GM23338 (cell line): ENCODE measurements around the gene CSTB.

Source experiments
- EZH2 ChIP-seq: fragments of 200-600 bp; sonication (generic); IDR thresholded peaks from one replicate; pipeline ENCODE4 v1.8.0; 2017; ENCODE audit warnings: antibody characterized with exemption, mild to moderate bottlenecking, low read depth; ENCODE audit not compliant: unreplicated experiment
- EZH2phosphoT487 ChIP-seq: fragments of 200-600 bp; sonication (generic); IDR thresholded peaks from one replicate; pipeline ENCODE4 v1.8.1; 2018; ENCODE audit warnings: antibody characterized with exemption; ENCODE audit not compliant: unreplicated experiment
- JUNB ChIP-seq: IDR thresholded peaks from one replicate; pipeline ENCODE4 v1.6.1; 2016; ENCODE audit warnings: antibody characterized with exemption; ENCODE audit not compliant: unreplicated experiment
- POLR2AphosphoS5 ChIP-seq: IDR thresholded peaks from 2 replicates; pipeline ENCODE4 v1.6.1; 2016; ENCODE audit warnings: antibody characterized with exemption, low read depth
- ZNF114 ChIP-seq: fragments of 250-450 bp; sonication (Bioruptor Pico); IDR thresholded peaks from 2 replicates; pipeline ENCODE4 v1.5.0; 2020; ENCODE audit warnings: mild to moderate bottlenecking, moderate library complexity
- ZNF331 ChIP-seq: fragments of 250-450 bp; sonication (Bioruptor Pico); IDR thresholded peaks from 2 replicates; pipeline ENCODE4 v1.5.0; 2020; ENCODE audit warnings: low read depth, mild to moderate bottlenecking, moderate library complexity
- TF ChIP-seq, protein P1 (sequence below), 2 experiments: fragments of 200-600 bp in 1 of 2; sonication (generic) in 1 of 2; conservative IDR thresholded peaks; 2 replicates each; pipeline versions ENCODE4 v1.5.1 to v1.6.1; 2016 to 2017; ENCODE audit warnings: antibody characterized with exemption in 2 of 2, low read depth in 2 of 2, mild to moderate bottlenecking in 2 of 2, moderate library complexity in 1 of 2
- TF ChIP-seq, protein P2 (sequence below): IDR thresholded peaks from one replicate; pipeline ENCODE4 v1.6.1; 2018; ENCODE audit warnings: antibody characterized with exemption; ENCODE audit not compliant: unreplicated experiment

DNA sequence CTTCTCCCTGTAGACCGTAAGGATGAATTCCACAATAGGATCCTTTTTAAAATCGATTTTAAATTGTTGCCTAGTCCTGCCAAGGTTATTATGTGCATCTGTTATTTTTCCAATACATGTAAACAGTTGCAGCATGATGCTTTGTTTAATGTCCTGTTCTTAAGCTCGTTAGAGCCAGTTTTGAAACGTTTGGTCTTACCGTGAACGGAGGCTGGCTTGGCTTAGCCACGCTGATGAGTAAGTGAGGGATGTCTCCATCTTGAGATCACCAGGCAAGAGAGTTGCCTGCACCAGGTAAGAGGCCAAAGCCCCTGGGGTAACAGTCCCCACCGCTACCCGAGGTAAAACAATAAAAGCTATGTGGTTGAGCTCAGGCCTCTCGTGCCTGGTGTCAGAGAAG is 17.3 kb downstream of the CSTB start:
- TF ChIP-seq POLR2AphosphoS5: no peak
- TF ChIP-seq, protein P1, sequence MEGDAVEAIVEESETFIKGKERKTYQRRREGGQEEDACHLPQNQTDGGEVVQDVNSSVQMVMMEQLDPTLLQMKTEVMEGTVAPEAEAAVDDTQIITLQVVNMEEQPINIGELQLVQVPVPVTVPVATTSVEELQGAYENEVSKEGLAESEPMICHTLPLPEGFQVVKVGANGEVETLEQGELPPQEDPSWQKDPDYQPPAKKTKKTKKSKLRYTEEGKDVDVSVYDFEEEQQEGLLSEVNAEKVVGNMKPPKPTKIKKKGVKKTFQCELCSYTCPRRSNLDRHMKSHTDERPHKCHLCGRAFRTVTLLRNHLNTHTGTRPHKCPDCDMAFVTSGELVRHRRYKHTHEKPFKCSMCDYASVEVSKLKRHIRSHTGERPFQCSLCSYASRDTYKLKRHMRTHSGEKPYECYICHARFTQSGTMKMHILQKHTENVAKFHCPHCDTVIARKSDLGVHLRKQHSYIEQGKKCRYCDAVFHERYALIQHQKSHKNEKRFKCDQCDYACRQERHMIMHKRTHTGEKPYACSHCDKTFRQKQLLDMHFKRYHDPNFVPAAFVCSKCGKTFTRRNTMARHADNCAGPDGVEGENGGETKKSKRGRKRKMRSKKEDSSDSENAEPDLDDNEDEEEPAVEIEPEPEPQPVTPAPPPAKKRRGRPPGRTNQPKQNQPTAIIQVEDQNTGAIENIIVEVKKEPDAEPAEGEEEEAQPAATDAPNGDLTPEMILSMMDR (conservative IDR thresholded peaks at IDR 0.05; ENCODE audit: low read depth in 2 of 2): no peak
- no peak for TF ChIP-seq EZH2phosphoT487
- TF ChIP-seq ZNF114 (CRISPR knock-in tag): no peak
- TF ChIP-seq EZH2: no peak
- TF ChIP-seq ZNF331: no peak
- TF ChIP-seq, protein P2, sequence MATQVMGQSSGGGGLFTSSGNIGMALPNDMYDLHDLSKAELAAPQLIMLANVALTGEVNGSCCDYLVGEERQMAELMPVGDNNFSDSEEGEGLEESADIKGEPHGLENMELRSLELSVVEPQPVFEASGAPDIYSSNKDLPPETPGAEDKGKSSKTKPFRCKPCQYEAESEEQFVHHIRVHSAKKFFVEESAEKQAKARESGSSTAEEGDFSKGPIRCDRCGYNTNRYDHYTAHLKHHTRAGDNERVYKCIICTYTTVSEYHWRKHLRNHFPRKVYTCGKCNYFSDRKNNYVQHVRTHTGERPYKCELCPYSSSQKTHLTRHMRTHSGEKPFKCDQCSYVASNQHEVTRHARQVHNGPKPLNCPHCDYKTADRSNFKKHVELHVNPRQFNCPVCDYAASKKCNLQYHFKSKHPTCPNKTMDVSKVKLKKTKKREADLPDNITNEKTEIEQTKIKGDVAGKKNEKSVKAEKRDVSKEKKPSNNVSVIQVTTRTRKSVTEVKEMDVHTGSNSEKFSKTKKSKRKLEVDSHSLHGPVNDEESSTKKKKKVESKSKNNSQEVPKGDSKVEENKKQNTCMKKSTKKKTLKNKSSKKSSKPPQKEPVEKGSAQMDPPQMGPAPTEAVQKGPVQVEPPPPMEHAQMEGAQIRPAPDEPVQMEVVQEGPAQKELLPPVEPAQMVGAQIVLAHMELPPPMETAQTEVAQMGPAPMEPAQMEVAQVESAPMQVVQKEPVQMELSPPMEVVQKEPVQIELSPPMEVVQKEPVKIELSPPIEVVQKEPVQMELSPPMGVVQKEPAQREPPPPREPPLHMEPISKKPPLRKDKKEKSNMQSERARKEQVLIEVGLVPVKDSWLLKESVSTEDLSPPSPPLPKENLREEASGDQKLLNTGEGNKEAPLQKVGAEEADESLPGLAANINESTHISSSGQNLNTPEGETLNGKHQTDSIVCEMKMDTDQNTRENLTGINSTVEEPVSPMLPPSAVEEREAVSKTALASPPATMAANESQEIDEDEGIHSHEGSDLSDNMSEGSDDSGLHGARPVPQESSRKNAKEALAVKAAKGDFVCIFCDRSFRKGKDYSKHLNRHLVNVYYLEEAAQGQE: no peak
- TF ChIP-seq JUNB: no peak
